ENCODE results near the gene RASA3.
"Not testable (repeated sequence)": the region's sequence is repeated elsewhere in the genome, so short reads cannot be mapped to it uniquely, and the experiment has no call there.

RASA3 gene

GRCh38 chr13:113996912-113997745, 135.3 kb downstream of the RASA3 start:
- Histone ChIP-seq H3K9me3 (ENCODE audit: low read length) (no peaks in the 10 kb centered on the region), H3K4me1 (ENCODE audit: insufficient read depth, low read length) (no peaks in the 10 kb centered on the region), H2AFZ (ENCODE audit: low read depth, low read length) (no peak overlapping the region), H3K27me3 (ENCODE audit: insufficient read depth, low read length) (no peaks in the 10 kb centered on the region), H3K36me3 (ENCODE audit: insufficient read depth, low read length) (peaks cover 27% of the 10 kb centered on the region), H3K4me3 (ENCODE audit: low read length) (no peak overlapping the region)

- no peaks in the 10 kb centered on the region for H3K9me3 ChIP-seq (ENCODE audit: low read length)
- H3K27me3 ChIP-seq (ENCODE audit: insufficient read depth, low read length): no peaks in the 10 kb centered on the region
- no peak overlapping the region for H2AFZ ChIP-seq (ENCODE audit: low read depth, low read length)
- H3K4me3 ChIP-seq (ENCODE audit: low read length): no peak overlapping the region
- no peaks in the 10 kb centered on the region for H3K4me1 ChIP-seq (ENCODE audit: insufficient read depth, low read length)
- H3K36me3 ChIP-seq (ENCODE audit: insufficient read depth, low read length): peaks cover 34% of the 10 kb centered on the region
Measured at GRCh38 chr13:113996081-113996911, 136.1 kb downstream of the RASA3 start.

- Histone ChIP-seq H3K4me1 (ENCODE audit: insufficient read depth, low read length) (no peaks in the 10 kb centered on the region), H3K4me3 (ENCODE audit: low read length) (no peak overlapping the region), H3K27me3 (ENCODE audit: insufficient read depth, low read length) (no peaks in the 10 kb centered on the region), H3K36me3 (ENCODE audit: insufficient read depth, low read length) (peaks cover 41% of the 10 kb centered on the region), H3K9me3 (ENCODE audit: low read length) (peaks cover 6% of the 10 kb centered on the region), H2AFZ (ENCODE audit: low read depth, low read length) (no peak overlapping the region)
Measured at GRCh38 chr13:113995051-113995601, 137.3 kb downstream of the RASA3 start.

GRCh38 chr13:113992276-113993005, 140.0 kb downstream of the RASA3 start:
- peaks cover 32% of the 10 kb centered on the region for H3K36me3 ChIP-seq (ENCODE audit: insufficient read depth, low read length)
- peaks cover 6% of the 10 kb centered on the region for H3K9me3 ChIP-seq (ENCODE audit: low read length)
- H3K27me3 ChIP-seq (ENCODE audit: insufficient read depth, low read length): no peaks in the 10 kb centered on the region
- H3K4me3 ChIP-seq (ENCODE audit: low read length): no peak overlapping the region
- no peak overlapping the region for H2AFZ ChIP-seq (ENCODE audit: low read depth, low read length)
- H3K4me1 ChIP-seq (ENCODE audit: insufficient read depth, low read length): no peaks in the 10 kb centered on the region

GRCh38 chr13:113991676-113992179, 140.7 kb downstream of the RASA3 start:
- H3K4me3 ChIP-seq (ENCODE audit: low read length): no peak overlapping the region
- no peak overlapping the region for H2AFZ ChIP-seq (ENCODE audit: low read depth, low read length)
- peaks cover 31% of the 10 kb centered on the region for H3K36me3 ChIP-seq (ENCODE audit: insufficient read depth, low read length)
- no peaks in the 10 kb centered on the region for H3K27me3 ChIP-seq (ENCODE audit: insufficient read depth, low read length)
- peaks cover 6% of the 10 kb centered on the region for H3K9me3 ChIP-seq (ENCODE audit: low read length)
- no peaks in the 10 kb centered on the region for H3K4me1 ChIP-seq (ENCODE audit: insufficient read depth, low read length)

- Histone ChIP-seq H3K4me3 (ENCODE audit: low read length) (no peak overlapping the region), H3K9me3 (ENCODE audit: low read length) (peaks cover 6% of the 10 kb centered on the region), H3K27me3 (ENCODE audit: insufficient read depth, low read length) (no peaks in the 10 kb centered on the region), H3K36me3 (ENCODE audit: insufficient read depth, low read length) (peaks cover 26% of the 10 kb centered on the region), H2AFZ (ENCODE audit: low read depth, low read length) (no peak overlapping the region), H3K4me1 (ENCODE audit: insufficient read depth, low read length) (no peaks in the 10 kb centered on the region)
Measured at GRCh38 chr13:113991191-113991669, 141.2 kb downstream of the RASA3 start.

- Histone ChIP-seq H2AFZ (ENCODE audit: low read depth, low read length) (no peak overlapping the region), H3K4me3 (ENCODE audit: low read length) (no peak overlapping the region), H3K4me1 (ENCODE audit: insufficient read depth, low read length) (no peaks in the 10 kb centered on the region), H3K27me3 (ENCODE audit: insufficient read depth, low read length) (no peaks in the 10 kb centered on the region), H3K9me3 (ENCODE audit: low read length) (peaks cover 6% of the 10 kb centered on the region), H3K36me3 (ENCODE audit: insufficient read depth, low read length) (peaks cover 25% of the 10 kb centered on the region)
Measured at GRCh38 chr13:113990321-113990837, 142.0 kb downstream of the RASA3 start.

GRCh38 chr13:113989585-113990300, 142.7 kb downstream of the RASA3 start:
- H3K4me1 ChIP-seq (ENCODE audit: insufficient read depth, low read length): no peaks in the 10 kb centered on the region
- peaks cover 25% of the 10 kb centered on the region for H3K36me3 ChIP-seq (ENCODE audit: insufficient read depth, low read length)
- H2AFZ ChIP-seq (ENCODE audit: low read depth, low read length): no peak overlapping the region
- H3K27me3 ChIP-seq (ENCODE audit: insufficient read depth, low read length): no peaks in the 10 kb centered on the region
- H3K4me3 ChIP-seq (ENCODE audit: low read length): no peak overlapping the region
- peaks cover 6% of the 10 kb centered on the region for H3K9me3 ChIP-seq (ENCODE audit: low read length)

- H3K27me3 ChIP-seq (ENCODE audit: insufficient read depth, low read length); H3K4me3 ChIP-seq (ENCODE audit: low read length); H2AFZ ChIP-seq (ENCODE audit: low read depth, low read length); H3K9me3 ChIP-seq (ENCODE audit: low read length); H3K4me1 ChIP-seq (ENCODE audit: insufficient read depth, low read length): not testable (repeated sequence)
- H3K36me3 ChIP-seq (ENCODE audit: insufficient read depth, low read length): peaks cover 25% of the 10 kb centered on the region
Measured at GRCh38 chr13:113988859-113989258, 143.6 kb downstream of the RASA3 start.

- peaks cover 43% of the 10 kb centered on the region for H3K36me3 ChIP-seq (ENCODE audit: insufficient read depth, low read length)
- H2AFZ ChIP-seq (ENCODE audit: low read depth, low read length): no peak overlapping the region
- no peaks in the 10 kb centered on the region for H3K27me3 ChIP-seq (ENCODE audit: insufficient read depth, low read length)
- H3K9me3 ChIP-seq (ENCODE audit: low read length): no peaks in the 10 kb centered on the region
- no peaks in the 10 kb centered on the region for H3K4me1 ChIP-seq (ENCODE audit: insufficient read depth, low read length)
- H3K4me3 ChIP-seq (ENCODE audit: low read length): no peak overlapping the region
Measured at GRCh38 chr13:113982296-113982661, 150.1 kb downstream of the RASA3 start.

- Histone ChIP-seq H3K9me3 (ENCODE audit: low read length) (no peaks in the 10 kb centered on the region), H3K4me3 (ENCODE audit: low read length) (no peak overlapping the region), H3K36me3 (ENCODE audit: insufficient read depth, low read length) (peaks cover 46% of the 10 kb centered on the region)
Measured at GRCh38 chr13:113981611-113982295, 150.7 kb downstream of the RASA3 start.

More at GRCh38 chr13:113981611-113982295, 150.7 kb downstream of the RASA3 start:
- Histone ChIP-seq H3K27me3 (ENCODE audit: insufficient read depth, low read length) (no peaks in the 10 kb centered on the region), H2AFZ (ENCODE audit: low read depth, low read length) (no peak overlapping the region), H3K4me1 (ENCODE audit: insufficient read depth, low read length) (peaks cover 4% of the 10 kb centered on the region)
